GM21381 (cell line): ENCODE results near the gene MICU2.

ENCODE experiments used
- ATAC-seq: cut with Tn5 transposase; IDR thresholded peaks from one replicate; pipeline ENCODE4 v1.9.1; 2021; ENCODE audit warnings: mild to moderate bottlenecking, moderate library complexity; ENCODE audit not compliant: unreplicated experiment

MICU2 gene

GRCh38 chr13:21546372-21546771, 57.6 kb downstream of the MICU2 start:
- no peak for ATAC-seq

- ATAC-seq, result no peak
Measured at GRCh38 chr13:21544515-21544914, 59.5 kb downstream of the MICU2 start.

- ATAC-seq, result no peak
Measured at GRCh38 chr13:21542563-21542962, 61.4 kb downstream of the MICU2 start.

GRCh38 chr13:21541980-21542379, 62.0 kb downstream of the MICU2 start:
- ATAC-seq, result no peak

- no peak for ATAC-seq
Measured at GRCh38 chr13:21541271-21541670, 62.7 kb downstream of the MICU2 start.

- no peak for ATAC-seq
Measured at GRCh38 chr13:21539687-21540086, 64.3 kb downstream of the MICU2 start.

GRCh38 chr13:21538753-21539152, 65.2 kb downstream of the MICU2 start:
- no peak for ATAC-seq

- ATAC-seq, result no peak
Measured at GRCh38 chr13:21538280-21538679, 65.7 kb downstream of the MICU2 start.

- ATAC-seq, result no peak
Measured at GRCh38 chr13:21537105-21537504, 66.9 kb downstream of the MICU2 start.

- no peak for ATAC-seq
Measured at GRCh38 chr13:21534760-21535159, 69.2 kb downstream of the MICU2 start.

- ATAC-seq, result no peak
Measured at GRCh38 chr13:21531455-21531854, 72.5 kb downstream of the MICU2 start.

- no peak for ATAC-seq
Measured at GRCh38 chr13:21530656-21531055, 73.3 kb downstream of the MICU2 start.

GRCh38 chr13:21529146-21529893, 74.7 kb downstream of the MICU2 start:
- ATAC-seq, result no peak

GRCh38 chr13:21528616-21529015, 75.4 kb downstream of the MICU2 start:
- no peak for ATAC-seq

GRCh38 chr13:21526707-21527540, 77.0 kb downstream of the MICU2 start:
- no peak for ATAC-seq

- ATAC-seq, result no peak
Measured at GRCh38 chr13:21522847-21523246, 81.1 kb downstream of the MICU2 start.

- no peak for ATAC-seq
Measured at GRCh38 chr13:21522130-21522529, 81.8 kb downstream of the MICU2 start.

GRCh38 chr13:21518617-21519144, 85.3 kb downstream of the MICU2 start:
- ATAC-seq, result no peak

- no peak for ATAC-seq
Measured at GRCh38 chr13:21517576-21517975, 86.4 kb downstream of the MICU2 start.

- no peak for ATAC-seq
Measured at GRCh38 chr13:21516805-21517204, 87.2 kb downstream of the MICU2 start.

GRCh38 chr13:21511849-21512248, 92.1 kb downstream of the MICU2 start:
- no peak for ATAC-seq

GRCh38 chr13:21504379-21504778, 99.6 kb downstream of the MICU2 start:
- no peak for ATAC-seq
